Measurements from ENCODE around the gene RBM6. TPM values are rescaled to one million over a fixed set of nuclear protein-coding genes. Genes with fewer than 3 reads are reported as not detected.

Gene RBM6
- total and polyA plus RNA-seq, 2 experiments from 2014 or later, result 31.8 to 53.7 TPM

GRCh38 chr3:50088725-50089608 is 149.0 kb downstream of the RBM6 start, which contains the start of gene RBM5:
Gene RBM5 (plus strand): TSS chr3:50088919. CDS start chr3:50090435, 1,516 bp downstream.
- Histone ChIP-seq H3F3A (ENCODE audit: insufficient read depth) (peaks cover 17% of the 10 kb centered on the region; the same call in 1 of the 2 replicates), H3K79me2 (ENCODE audit: insufficient read depth) (peaks cover 55% of the 10 kb centered on the region)
- in situ Hi-C loops (cut with MboI), result no loop called here

GRCh38 chr3:50089609-50089945 is 149.6 kb downstream of the RBM6 start:
- Histone ChIP-seq H2AFZ (peak overlapping the region; percentile 99), H3F3A (ENCODE audit: insufficient read depth) (peaks cover 20% of the 10 kb centered on the region), H3K36me3 (ENCODE audit: low read depth) (peaks cover 41% of the 10 kb centered on the region), H3K9me2 (ENCODE audit: insufficient read depth) (no peaks in the 10 kb centered on the region), H3K9ac (peak overlapping the region; percentile 99), H3K9me3 (ENCODE audit: low read depth) (no peaks in the 10 kb centered on the region), H3K27me3 (replicated peaks; ENCODE audit: insufficient read depth) (no peaks in the 10 kb centered on the region), H3K4me2 (ENCODE audit: unreplicated experiment) (peak overlapping the region; percentile 86), H3K79me2 (ENCODE audit: insufficient read depth) (peaks cover 62% of the 10 kb centered on the region), H3K4me1 (ENCODE audit: insufficient read depth) (peaks cover 15% of the 10 kb centered on the region), H3K27ac (peak overlapping the region; percentile 89), H4K20me1 (ENCODE audit: insufficient read depth) (peaks cover 5% of the 10 kb centered on the region), H3K4me3 (peak overlapping the region; percentile 95)
- TF ChIP-seq EZH2phosphoT487 (IDR thresholded peaks at IDR 0.05; ENCODE audit: insufficient read depth, low read depth) (no peak), EZH2 (IDR thresholded peaks at IDR 0.05; ENCODE audit: insufficient read depth, poor library complexity, severe bottlenecking) (no peak)
- WGBS, 2 experiments (ENCODE audit: low coverage in 1 of 2, low lambda C conversion rate in 2 of 2, missing lambda C conversion rate in 2 of 2), result 0 to 1% methylated on average over 16 of the region's 16 CpGs
- DNase-seq, result peak; percentile 74
- in situ Hi-C loops (cut with MboI), result no loop called here

More at GRCh38 chr3:50088725-50089608, 149.0 kb downstream of the RBM6 start, which contains the start of gene RBM5:
- peak within 1 kb of the TSS; percentile 86 for H3K4me2 ChIP-seq (ENCODE audit: unreplicated experiment)
- no peaks in the 10 kb centered on the region for H3K27me3 ChIP-seq (replicated peaks; ENCODE audit: insufficient read depth)
- TF ChIP-seq EZH2 (IDR thresholded peaks at IDR 0.05; ENCODE audit: insufficient read depth, poor library complexity, severe bottlenecking) (no peak), EZH2phosphoT487 (IDR thresholded peaks at IDR 0.05; ENCODE audit: insufficient read depth, low read depth) (no peak)
- peak; percentile 98 for DNase-seq
- H3K9ac ChIP-seq, result peak within 1 kb of the TSS; percentile 99
- peaks cover 35% of the 10 kb centered on the region for H3K36me3 ChIP-seq (ENCODE audit: low read depth)
- H2AFZ ChIP-seq, result peak within 1 kb of the TSS; percentile 99
- H4K20me1 ChIP-seq (ENCODE audit: insufficient read depth), result peaks cover 5% of the 10 kb centered on the region
- H3K9me3 ChIP-seq (ENCODE audit: low read depth), result no peaks in the 10 kb centered on the region
- H3K9me2 ChIP-seq (ENCODE audit: insufficient read depth), result no peaks in the 10 kb centered on the region
- H3K4me1 ChIP-seq (ENCODE audit: insufficient read depth), result peaks cover 15% of the 10 kb centered on the region
- peak within 1 kb of the TSS; percentile 89 for H3K27ac ChIP-seq
- peak within 1 kb of the TSS; percentile 95 for H3K4me3 ChIP-seq
- WGBS, 2 experiments (ENCODE audit: low coverage in 1 of 2, low lambda C conversion rate in 2 of 2, missing lambda C conversion rate in 2 of 2), result 1% methylated on average over 57 to 61 of the region's 61 CpGs

GRCh38 chr3:50090984-50091383 is 151.0 kb downstream of the RBM6 start:
- Histone ChIP-seq H3K9me3 (ENCODE audit: low read depth) (no peaks in the 10 kb centered on the region), H3K9me2 (ENCODE audit: insufficient read depth) (no peaks in the 10 kb centered on the region), H3K79me2 (ENCODE audit: insufficient read depth) (peaks cover 76% of the 10 kb centered on the region), H3K27me3 (replicated peaks; ENCODE audit: insufficient read depth) (no peaks in the 10 kb centered on the region), H3F3A (ENCODE audit: insufficient read depth) (peaks cover 34% of the 10 kb centered on the region), H3K4me3 (peak overlapping the region; percentile 95), H3K4me1 (ENCODE audit: insufficient read depth) (peaks cover 15% of the 10 kb centered on the region), H3K36me3 (ENCODE audit: low read depth) (peaks cover 55% of the 10 kb centered on the region), H4K20me1 (ENCODE audit: insufficient read depth) (peaks cover 5% of the 10 kb centered on the region), H3K9ac (peak overlapping the region; percentile 99), H3K27ac (no peak overlapping the region), H3K4me2 (ENCODE audit: unreplicated experiment) (peak overlapping the region; percentile 86), H2AFZ (no peak overlapping the region)
- DNase-seq, result no peak
- TF ChIP-seq EZH2phosphoT487 (IDR thresholded peaks at IDR 0.05; ENCODE audit: insufficient read depth, low read depth), result no peak
- TF ChIP-seq EZH2 (IDR thresholded peaks at IDR 0.05; ENCODE audit: insufficient read depth, poor library complexity, severe bottlenecking), result no peak
- in situ Hi-C loops (cut with MboI), result no loop called here

GRCh38 chr3:50095352-50095998 is 155.5 kb downstream of the RBM6 start:
- Histone ChIP-seq H3K4me2 (ENCODE audit: unreplicated experiment) (no peak overlapping the region), H3F3A (ENCODE audit: insufficient read depth) (peaks cover 53% of the 10 kb centered on the region), H3K27me3 (replicated peaks; ENCODE audit: insufficient read depth) (no peaks in the 10 kb centered on the region), H3K79me2 (ENCODE audit: insufficient read depth) (peaks cover 96% of the 10 kb centered on the region), H3K36me3 (ENCODE audit: low read depth) (peaks cover 90% of the 10 kb centered on the region), H3K9me2 (ENCODE audit: insufficient read depth) (no peaks in the 10 kb centered on the region), H3K4me1 (ENCODE audit: insufficient read depth) (peaks cover 15% of the 10 kb centered on the region), H3K9ac (no peak overlapping the region), H3K4me3 (no peak overlapping the region), H3K27ac (peak overlapping the region; percentile 5), H2AFZ (no peak overlapping the region), H4K20me1 (ENCODE audit: insufficient read depth) (peaks cover under 1% of the 10 kb centered on the region), H3K9me3 (ENCODE audit: low read depth) (no peaks in the 10 kb centered on the region)
- peak; percentile 41 for DNase-seq
- 78 to 85% methylated on average over 5 of the region's 5 CpGs for WGBS, 2 experiments (ENCODE audit: low coverage in 1 of 2, low lambda C conversion rate in 2 of 2, missing lambda C conversion rate in 2 of 2)
- TF ChIP-seq EZH2 (IDR thresholded peaks at IDR 0.05; ENCODE audit: insufficient read depth, poor library complexity, severe bottlenecking) (no peak), EZH2phosphoT487 (IDR thresholded peaks at IDR 0.05; ENCODE audit: insufficient read depth, low read depth) (no peak)
- in situ Hi-C loops (cut with MboI), result no loop called here

Measured in GM23248 (cell line).